Measurements from ENCODE around the gene SKI.

DNA sequence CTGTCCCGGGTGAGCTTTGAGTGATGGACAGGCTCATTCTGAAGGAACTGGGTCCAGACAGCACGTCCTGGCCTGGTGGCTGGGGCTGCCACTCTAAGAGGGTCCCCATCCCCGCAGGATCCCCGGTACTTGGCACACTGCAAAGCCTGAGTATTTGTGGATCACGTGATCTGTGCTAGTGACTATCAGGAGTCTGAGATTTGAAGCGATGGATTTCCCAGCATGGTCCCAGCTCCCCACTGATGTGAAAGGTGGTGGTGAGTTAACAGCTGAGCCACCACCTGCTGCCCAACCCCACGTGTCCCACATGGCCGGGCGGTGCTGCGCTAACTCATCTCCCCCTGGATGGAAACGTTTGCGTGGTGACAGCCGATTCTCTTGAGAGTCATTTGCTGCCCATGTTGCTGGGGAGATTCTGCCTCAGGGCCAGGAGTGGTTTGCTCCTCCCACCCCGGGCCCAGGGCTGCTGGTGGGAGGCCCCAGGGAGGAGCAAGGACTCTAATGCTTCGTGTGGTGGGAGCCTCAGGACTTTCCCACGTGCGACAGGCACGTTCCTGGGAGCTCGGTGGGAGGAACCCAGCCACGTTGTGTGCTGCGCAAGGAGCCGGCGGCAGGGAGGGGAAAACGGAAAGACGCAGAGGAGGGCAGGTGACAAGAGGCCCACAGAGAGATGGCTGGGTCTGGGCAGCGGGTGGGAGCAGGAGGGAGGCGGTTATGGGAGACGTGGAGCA, 48.7 kb upstream of the SKI start:
- TF ChIP-seq, protein P1, sequence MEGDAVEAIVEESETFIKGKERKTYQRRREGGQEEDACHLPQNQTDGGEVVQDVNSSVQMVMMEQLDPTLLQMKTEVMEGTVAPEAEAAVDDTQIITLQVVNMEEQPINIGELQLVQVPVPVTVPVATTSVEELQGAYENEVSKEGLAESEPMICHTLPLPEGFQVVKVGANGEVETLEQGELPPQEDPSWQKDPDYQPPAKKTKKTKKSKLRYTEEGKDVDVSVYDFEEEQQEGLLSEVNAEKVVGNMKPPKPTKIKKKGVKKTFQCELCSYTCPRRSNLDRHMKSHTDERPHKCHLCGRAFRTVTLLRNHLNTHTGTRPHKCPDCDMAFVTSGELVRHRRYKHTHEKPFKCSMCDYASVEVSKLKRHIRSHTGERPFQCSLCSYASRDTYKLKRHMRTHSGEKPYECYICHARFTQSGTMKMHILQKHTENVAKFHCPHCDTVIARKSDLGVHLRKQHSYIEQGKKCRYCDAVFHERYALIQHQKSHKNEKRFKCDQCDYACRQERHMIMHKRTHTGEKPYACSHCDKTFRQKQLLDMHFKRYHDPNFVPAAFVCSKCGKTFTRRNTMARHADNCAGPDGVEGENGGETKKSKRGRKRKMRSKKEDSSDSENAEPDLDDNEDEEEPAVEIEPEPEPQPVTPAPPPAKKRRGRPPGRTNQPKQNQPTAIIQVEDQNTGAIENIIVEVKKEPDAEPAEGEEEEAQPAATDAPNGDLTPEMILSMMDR (IDR thresholded peaks at IDR 0.05; ENCODE audit: low read depth, low read length, poor library complexity, severe bottlenecking): no peak
- TF ChIP-seq EZH2phosphoT487 (IDR thresholded peaks at IDR 0.05; ENCODE audit: borderline replicate concordance, low read length): no peak
